NCI-H1694 (cell line): Measurements from ENCODE around the gene C20orf204.
"Not testable (repeated sequence)": the region's sequence is repeated elsewhere in the genome, so short reads cannot be mapped to it uniquely, and the experiment has no call there.

Experiments used
- DNase-seq: peaks from one replicate; lab custom pipeline; 2025; lab: John Stamatoyannopoulos, UW

Gene C20orf204

DNA sequence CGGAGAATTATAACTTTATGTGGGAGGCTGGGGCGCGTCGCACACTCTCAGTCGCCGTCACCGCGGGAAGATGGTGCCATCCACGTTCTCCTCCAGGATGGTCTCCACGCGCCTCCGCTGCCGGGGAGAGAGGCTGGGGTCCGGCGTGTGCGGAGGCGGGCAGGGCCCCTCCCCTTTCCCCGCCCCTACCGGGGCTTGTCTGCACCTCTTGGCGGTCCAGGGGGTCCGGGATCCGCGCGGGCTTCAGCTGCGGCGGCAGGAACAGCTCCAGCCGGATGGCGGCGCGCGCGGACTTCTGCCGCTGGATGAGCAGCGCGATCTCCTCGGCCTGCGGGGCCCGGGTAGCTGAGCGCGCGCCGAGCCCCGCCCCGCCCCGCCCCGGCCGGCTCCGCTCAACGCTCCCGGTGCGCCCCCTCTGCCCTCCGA lies 47.4 kb downstream of the C20orf204 start:
- peak; percentile 38 for DNase-seq

DNA sequence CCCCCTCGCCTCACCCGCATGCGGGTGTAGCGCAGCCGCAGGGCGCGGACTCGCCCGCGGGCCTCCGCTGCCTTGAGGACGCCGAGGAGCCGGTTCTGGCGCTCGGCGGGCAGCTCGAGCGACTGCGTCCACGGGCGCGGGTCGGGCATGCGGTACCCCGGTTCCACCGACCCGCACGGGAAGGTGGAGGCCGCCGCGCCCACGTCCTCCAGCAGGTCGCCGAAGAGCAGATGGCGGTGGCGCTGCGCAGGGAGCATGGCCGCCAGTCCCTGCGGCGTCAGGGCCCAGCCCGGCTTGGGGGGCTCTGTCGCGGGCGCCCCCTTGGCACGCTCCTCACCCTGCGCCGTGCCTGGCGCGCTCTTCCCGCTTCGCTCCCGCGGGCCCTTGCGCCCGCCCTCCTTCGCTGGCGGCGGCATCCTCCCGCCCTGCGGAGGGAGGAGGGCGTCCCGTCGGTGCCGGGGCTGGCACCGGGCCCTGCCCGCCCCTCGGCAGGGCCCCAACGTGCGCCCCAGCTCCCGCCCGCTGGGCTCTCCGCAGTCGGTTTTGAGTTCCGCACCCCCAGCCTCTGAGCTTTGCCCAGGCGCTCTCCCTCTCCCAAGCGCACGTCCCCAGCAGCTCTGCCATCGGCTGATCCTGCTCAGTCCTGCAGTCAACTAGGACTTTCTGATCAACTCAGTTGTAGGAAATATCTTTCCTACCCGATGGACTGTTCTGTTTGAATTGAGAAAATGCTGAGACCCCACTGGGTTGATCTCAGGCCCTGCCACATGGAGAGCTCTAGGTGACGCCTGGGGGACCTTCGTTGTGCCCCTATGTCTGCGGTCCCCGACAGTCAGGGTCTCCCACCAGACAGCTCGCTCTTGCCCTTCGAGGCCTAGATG lies 48.1 kb downstream of the C20orf204 start, which contains the start of gene LKAAEAR1:
LKAAEAR1 (minus strand) TSS at position 595 of the 881 bp plus-strand sequence; CDS start at position 416, 179 bp downstream.
- DNase-seq, result no peak

DNA sequence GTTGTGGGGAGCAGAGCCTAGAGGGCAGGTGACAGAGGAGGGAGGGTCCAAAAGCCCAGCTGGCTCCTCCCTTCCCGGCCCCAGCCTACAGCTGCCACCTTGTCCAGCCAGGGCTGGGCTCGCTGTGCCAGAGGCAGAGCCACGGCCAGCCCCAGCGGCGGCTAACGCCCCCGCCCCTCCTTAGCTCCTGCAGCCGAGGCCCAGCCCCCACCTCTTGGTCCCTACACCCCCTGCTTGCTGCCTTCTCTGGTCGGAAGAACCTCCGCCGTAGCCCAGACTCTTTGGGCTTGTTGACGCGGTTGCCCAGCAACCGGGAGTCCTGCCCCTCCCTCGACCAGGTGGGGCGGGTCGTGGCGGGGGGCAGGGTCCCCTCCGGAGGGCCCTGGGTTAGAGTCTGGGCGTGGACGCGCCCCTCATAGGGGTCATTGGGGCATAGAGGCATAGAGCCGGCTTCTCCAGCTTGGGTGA lies 48.7 kb downstream of the C20orf204 start:
- DNase-seq, result no peak

DNA sequence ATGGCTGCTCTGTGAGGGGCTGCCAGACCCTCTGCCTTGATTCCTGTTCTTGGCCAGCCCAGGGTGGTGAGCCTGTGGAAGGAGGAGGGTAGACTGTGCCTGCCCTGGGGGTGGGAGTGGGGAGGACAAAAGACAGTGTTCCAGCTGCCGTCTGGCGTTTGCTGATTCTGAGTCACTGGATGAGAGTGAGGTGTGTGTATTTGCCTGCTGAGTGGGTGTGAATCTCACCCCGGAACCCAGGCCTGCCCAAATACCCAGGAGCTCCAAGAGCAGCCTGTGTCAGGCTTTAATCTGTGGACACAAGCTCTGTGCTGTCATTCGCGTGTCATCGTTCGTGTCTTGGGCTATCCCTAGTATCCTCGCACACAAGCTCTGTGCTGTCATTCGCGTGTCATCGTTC lies 50.8 kb downstream of the C20orf204 start:
- DNase-seq, result no peak

DNA sequence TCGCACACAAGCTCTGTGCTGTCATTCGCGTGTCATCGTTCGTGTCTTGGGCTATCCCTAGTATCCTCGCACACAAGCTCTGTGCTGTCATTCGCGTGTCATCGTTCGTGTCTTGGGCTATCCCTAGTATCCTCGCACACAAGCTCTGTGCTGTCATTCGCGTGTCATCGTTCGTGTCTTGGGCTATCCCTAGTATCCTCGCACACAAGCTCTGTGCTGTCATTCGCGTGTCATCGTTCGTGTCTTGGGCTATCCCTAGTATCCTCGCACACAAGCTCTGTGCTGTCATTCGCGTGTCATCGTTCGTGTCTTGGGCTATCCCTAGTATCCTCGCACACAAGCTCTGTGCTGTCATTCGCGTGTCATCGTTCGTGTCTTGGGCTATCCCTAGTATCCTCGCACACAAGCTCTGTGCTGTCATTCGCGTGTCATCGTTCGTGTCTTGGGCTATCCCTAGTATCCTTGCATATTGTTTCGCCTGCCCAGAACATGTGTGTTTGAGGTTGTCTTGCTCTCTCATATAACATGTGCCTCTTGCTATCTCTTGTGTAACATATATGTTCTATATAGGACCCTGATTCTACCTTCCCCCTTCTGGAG lies 51.3 kb downstream of the C20orf204 start:
- DNase-seq, result not testable (repeated sequence)

DNA sequence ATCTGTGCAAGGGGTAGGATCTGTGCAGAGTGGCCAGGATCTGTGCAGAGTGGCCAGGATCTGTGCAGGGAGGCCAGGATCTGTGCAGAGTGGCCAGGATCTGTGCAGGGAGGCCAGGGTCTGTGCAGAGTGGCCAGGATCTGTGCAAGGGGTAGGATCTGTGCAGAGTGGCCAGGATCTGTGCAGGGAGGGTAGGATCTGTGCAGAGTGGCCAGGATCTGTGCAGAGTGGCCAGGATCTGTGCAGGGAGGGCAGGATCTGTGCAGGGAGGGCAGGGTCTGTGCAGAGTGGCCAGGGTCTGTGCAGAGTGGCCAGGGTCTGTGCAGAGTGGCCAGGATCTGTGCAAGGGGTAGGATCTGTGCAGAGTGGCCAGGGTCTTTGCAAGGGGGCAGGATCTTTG lies 52.6 kb downstream of the C20orf204 start:
- DNase-seq, result not testable (repeated sequence)
